NCI-H1105 treated with DMSO at 0.1 percent for 48 hours (cell line): ENCODE measurements around the gene C9orf50.
A peak's percentile ranks its signal among the peaks of the same experiment; 100 is the strongest.

Experiments used
- DNase-seq: peaks from one replicate; lab custom pipeline; 2025; lab: John Stamatoyannopoulos, UW

C9orf50 gene

DNA sequence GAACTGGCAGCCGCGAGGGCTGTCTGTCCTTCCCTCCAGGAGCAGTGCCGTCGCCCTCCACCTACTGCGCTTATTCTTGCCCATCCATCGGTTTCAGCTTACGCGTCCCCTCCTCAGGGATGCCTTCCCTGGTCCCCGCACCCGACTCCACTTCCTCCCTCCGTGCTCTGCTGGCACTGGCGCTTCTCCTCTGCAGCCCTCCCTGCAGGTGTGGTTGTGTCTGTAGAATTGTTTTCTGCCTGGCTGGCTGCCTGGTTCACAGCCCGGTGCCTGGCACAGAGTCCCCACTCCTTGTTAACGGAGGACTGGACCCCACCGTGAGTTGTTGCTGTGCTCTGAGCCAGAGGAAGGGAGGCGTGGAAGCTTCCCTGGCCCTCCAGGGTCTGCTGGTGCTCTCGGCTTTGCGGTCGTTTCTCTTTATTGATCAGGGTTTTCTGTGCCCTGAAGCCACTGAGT lies 10.8 kb upstream of the C9orf50 start:
- no peak for DNase-seq

DNA sequence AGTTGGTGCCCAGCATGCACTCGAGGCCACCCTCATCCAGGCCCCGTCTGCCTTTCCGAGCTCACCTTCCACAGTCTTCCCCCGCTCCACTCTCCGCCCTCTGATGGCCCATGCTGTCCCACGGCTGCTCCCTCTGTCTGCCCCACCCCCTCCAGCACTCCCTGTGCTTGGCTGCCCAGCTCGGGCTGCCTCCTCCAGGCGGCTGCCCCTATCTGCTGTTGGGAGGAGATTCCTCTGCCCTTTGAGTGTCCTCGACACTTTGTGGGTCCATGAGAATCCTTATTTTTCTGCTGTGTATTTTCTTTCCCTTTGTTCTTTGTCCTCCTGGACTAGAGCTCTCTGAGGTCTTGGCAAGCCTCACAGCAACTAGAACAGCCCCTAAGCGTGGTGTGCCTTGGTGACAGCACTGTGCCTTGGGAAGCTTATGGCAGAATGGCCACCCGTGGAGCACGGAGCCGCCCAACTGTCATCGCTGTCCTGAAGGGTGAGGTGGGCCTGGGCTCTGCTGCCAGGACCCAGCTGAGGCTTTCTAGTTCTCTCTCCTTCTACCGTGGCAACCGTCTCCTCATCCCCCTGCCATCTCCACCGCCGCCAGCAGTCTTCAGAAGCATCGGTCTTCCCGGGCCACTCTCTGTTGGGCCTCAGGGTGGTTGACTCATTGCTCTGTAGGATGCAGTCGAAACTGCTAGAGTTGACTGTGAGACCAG lies 10.2 kb upstream of the C9orf50 start:
- no peak for DNase-seq

DNA sequence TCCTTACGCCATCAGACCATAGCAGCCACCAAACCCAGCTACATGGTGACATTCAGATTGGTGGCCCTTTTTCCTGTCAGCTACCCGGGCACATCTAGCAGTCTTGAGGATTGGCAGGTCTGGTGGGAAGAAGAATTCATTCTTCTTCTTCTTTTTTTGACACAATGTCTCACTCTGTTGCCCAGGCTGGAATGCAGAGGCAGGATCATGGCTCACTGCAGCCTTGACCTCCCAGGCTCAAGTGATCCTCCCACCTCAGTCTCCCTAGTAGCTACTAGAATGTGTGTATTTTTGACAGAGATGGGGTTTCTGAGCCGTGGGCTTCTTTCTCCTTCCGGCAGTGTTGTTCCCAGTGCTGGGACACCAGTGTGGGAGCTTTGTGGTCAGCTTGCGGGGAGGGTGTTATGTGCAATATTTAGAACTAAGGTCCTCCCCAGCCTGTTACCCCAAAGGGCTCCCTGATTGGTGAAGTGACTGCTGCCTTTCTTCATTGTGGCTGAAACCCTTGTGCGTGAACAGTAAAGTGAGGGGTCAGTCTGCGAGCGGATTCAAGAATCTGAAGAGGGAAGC lies 8.4 kb upstream of the C9orf50 start:
- DNase-seq: no peak

DNA sequence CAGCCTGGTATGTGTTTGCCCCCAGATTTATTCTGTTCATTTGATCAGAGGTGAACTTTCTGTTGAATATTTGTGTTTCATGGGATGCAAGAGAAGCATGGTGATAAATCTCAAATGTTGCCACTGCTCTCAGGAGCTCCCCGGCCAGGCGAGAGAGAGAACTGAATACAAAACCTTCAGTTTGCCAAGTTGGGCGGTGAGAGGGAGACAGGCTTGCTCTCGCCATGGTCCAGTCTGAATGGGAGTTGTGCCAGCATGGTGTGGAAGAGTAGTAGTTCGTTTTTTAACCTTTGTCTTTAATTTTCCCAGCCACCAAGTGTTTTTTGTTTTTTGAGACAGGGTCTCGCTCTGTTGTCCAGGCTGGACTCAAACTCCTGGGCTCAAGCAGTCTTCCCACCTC lies 7.8 kb upstream of the C9orf50 start:
- no peak for DNase-seq

DNA sequence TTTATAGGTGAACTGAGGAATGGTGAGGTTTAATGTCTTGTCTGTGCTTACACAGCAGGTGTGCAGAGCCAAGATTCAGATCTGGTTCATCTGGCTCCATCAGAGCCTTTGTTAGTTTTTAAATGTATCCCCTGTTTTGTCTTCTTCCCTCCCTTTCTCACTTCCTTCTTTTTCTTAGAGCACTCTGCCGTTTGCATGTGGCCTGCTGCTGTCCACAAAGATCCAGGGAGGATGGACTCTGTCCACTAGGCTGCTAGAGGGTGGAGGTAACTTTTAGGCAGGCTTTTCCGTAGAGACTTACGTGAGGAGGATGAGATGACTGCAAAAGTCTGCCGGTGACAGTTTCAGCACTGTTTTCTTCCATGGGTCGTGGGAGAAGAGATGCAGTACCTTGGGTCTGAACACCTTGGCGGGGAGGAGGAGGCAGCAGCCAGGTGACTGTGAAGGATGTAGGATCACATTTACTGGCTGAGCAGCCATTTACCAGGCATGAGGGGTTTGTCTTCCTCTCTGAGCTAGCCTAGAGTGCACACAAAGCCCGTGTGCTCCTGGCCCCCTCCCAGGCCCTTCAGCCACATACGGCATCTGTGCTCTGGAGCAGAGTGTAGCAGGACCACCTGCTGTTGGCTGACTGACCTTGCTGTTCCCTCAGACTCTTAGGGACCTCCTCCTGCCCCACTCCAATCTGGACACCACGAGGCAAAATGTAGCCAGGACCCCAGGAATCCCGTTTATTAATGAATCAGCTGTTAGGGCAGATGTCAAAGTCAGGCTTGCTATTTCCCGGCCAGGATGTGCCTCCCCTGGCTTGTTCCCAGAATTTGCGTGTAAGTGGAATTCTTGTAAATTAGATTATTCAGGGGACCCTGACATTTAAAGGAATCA lies 6.9 kb upstream of the C9orf50 start:
- no peak for DNase-seq

DNA sequence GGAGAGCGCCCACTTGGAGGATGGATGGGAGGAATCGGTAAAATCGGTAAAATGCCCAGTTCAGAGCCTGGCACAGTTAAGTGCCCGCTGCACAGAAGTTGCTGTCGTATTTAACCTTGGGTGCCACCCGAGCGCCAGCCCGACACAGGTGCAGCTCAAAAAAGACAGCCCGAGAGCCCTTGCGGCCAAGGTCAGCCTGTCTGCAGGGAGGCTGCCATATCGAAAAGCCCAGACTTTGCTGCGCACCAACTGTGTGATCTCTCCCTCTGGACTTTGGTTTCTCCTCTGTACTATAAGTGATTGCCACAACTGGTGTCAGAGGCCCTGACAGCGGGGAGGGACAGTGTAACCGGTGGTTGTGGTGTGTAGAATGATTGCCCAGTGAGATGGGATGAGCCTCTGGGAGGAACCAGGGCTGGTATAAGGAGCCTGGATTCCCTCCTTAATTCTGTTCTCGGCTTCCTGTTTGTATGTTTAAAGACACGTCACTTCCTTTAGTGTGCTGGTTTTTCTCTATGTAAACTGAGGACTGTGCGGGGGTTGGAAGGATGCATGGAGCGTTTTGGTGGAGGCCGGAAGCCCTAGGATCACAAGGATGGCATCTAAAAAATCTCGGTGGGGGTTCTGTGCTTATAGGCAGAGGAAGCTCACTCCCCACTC lies 5.9 kb upstream of the C9orf50 start:
- DNase-seq: no peak

DNA sequence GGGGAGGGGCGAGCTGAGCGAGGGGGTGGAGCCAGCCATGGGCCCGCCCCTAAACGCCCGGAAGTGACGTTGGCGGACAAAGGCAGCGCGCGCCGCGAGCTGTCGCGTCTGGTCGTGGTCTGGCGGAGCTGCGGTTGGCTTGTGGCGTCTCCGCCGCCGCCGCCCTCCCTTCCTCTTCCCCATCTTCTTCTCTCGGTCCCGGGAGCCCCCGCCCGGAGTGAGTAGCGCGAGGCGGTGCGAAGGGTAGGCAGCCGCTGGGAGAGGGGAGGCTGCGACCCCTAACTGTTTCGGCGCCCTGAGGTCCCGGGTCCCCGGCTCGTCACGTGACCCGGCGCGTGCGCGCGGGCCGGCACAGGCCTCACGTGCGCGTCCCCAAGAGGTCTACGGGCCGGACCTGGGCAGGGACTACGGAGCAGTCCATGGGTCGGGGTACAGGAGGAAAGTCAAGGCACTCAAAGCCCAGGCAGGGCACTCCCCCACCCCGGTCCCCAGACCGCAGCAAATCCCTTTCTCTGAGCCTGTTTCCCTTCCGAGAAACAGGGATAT lies 5.3 kb upstream of the C9orf50 start, which contains the start of gene NTMT1:
Gene NTMT1 (plus strand): TSS at position 85 of the 546 bp plus-strand sequence. CDS start 6,541 bp downstream, outside the sequence.
- DNase-seq: peak; percentile 71

DNA sequence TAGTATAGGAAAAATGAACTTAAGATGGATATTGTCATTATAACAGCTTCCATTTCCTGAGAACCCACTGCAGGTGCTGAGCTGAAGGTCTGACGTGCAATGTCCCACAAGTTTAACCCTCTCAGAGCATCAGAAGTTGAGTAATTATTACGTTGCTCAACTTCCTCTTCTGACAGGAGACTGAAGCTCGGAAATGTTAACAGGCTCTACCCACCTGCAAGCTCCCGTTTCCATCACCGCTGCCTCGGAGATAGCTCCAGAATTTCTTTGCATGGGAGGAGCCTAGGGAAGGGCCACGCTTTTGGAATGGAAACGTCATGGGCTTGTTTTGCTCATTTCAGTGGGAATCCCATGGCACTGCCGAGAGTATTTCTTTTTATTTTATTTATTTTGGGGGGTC lies 4.0 kb upstream of the C9orf50 start:
- no peak for DNase-seq

DNA sequence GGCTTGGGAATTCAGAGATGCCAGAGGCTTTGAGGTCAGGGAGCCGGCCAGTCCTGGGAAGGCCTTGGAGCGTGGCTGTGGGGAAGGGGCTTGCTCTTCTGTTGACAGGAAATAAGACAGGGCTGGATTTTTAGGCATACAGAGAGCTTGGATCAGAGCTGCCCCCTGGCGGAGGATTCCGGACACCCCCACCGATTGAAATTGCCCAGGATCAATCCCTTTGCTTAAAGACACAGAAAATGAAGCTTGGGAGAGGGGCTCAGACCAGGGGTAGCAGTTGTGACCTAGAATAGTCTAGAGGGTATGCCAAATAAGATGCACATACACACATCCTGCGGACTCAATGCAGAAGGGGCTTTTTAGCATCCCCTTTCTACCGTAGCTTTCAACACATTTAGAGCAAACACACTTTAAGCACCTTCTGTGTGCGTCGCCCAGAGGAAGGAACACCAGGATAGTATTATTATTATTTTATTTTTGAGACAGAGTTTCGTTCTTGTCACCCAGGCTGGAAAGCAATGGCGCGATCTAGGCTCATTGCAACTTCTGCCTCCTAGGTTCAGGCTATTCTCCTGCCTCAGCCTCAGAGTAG lies 3.4 kb upstream of the C9orf50 start:
- DNase-seq: no peak

DNA sequence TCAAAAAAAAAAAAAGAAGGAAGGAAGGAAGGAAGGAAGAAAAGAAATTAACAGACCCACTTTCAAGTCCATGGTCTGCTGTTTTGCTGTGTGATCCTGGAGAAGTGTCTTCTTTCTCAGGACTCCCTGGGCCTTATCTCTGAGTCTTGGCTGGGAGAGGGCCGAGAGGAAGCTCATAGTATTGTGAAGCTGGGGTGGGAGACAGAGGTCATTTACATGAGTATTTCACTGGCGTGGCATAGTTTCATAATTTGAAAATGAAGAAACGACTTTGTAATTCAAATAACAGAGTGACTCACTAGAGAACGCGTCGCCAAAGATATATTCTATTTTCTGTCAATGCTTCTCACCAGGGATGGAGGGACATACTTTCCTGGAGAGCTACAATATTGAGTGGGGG lies 2.4 kb upstream of the C9orf50 start:
- DNase-seq: no peak

DNA sequence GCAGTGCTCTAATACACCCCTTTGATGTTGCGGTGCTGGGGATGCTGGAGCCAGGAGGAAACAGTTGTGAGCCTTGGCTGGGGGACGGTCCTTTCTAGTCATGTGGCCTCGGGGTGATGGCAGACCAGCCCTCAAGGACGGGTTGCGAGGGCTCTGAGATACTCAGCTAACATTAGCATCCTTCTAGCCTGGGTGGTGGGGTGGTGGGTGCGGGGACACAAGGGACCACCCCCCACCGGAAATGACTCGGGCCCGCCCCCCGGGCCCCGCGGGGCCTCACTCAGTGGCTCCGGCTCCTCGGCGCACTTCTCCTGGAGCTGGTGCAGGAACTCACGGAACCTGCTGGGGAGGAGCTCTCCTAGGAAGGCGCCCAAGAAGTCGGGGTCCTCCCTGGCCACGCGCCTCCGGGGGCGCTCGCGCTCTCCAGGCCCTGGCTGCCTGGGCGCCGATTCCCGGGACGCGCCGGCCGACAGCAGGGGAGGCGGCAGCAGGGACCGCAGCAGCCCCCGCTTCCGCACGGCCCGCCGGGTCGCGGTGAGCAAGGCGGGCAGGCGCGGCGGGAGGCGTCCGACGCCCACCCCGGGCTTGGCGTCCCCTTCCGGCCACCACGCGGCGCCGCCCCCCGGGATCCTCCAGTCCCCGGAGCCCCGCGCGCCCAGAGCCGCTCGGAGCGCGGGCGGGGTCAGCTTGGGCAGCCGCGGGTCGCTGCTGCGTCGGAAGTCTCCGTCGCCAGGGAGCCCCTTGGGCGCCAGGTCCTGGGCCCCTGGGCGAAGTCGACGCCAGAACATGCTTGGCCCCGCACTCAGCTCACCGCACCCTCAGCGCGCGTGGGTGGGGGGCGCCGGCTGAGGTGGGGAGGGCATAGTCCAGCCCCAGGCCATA lies 873 bp downstream of the C9orf50 start:
- peak; percentile 24 for DNase-seq

DNA sequence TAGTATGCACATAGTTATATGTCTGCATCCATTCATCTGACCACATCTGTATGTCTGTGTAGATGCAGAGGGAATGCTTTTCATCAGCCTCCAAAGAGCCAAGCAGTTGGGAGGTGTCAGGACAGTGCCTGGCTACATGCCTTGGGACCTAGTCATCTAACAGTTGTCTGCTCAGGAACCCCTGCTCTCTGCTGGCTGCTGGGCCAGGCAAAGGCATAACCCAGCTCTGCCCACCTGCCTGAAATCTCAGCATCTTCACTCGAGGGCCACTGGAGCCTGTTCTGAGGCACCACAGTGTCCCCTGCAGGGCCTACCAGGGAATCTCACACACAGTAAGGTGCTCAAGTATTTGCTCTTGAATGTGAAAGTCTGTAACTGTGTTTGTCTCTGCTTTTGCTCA lies 3.7 kb downstream of the C9orf50 start:
- DNase-seq: no peak

DNA sequence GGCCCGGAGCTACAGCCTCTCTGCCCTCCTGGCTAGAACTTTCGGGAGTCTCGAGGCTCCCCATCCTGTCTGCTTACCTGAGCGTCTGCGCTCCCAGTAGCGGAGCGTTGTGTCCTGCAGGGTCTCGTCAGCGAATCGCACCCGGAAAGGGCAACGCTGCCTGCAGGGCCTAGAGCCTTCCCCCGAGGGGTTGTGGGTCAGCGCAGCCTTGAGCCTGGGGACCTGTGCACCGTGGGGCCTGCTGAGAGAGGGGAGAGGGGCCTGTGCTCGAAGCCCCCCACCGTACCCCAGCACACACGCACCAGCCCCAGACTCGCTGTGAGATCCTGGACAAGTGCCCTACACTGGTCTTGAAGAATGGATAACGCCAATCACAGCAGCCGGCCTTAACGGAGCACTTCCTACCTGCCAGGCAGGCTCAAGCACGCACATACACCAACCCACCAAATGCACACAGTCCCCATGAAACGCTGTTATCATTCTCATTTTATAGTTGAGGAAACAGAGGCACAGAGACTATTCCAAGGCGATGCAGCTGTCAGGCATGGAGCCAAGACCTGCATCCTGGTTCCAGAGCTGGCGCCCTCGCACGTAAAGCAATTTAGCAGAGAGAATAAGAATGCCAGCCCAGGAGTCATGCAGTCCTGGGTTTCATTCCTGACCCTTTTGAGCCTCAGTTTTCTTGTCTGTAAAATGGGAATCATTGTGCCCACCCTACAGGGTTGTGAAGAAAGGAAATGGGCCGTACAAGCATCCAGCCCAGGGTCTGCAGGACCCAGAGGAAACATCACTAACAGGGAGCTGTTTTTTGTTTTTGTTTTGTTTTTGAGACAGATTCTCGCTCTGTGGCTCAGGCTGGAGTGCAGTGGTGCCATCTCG lies 5.3 kb downstream of the C9orf50 start:
- DNase-seq: no peak

DNA sequence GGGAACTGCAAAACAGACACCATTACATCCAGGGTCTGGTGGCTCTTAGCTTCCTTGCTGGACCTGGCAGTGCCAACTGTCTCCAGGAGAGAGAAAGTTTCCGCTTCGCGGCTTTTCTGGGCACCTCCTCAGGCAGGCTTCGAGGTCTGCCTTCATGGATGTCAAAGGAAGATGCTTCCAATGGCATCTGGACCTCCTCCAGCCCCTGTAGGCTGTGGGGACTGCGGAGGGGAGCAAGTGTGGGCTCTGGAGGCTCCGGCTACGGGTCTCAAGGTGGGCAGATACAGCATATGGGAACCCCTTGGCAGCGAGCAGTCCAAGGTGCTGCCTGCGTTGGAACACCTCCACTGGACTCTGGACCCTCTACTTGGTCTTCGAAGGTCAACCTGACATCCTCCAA lies 6.0 kb downstream of the C9orf50 start:
- no peak for DNase-seq

DNA sequence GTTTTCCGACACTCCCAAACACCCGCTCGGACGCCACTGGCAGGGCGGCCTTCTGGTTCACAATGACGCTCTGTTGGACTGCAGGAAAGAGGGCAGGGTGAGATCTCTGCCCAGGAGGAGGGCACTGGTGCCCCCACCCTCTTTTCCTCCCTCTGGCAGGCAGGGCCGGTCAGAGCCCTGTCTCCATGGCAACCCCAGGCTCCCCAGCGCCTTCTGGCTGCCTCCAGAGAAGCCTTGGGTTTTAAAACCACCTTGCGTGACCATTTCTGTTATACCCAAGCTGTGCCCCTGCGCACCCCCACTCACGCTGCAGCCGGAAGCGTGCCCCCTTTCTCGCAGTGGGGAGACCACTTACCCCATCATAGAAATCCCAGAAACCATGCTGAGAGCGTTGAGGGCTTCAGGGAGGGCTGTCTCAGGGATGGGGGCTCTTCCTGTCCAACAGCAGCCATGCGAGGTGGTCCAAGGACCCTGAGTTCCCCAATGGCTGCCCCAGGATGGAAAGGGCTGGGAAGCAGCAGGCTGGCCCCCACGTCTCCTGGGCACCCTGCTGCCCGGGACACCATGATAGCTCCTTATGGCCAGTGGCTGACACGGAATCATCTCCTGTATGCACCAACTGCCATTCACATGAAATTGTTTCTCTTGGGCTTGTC lies 7.3 kb downstream of the C9orf50 start:
- no peak for DNase-seq

DNA sequence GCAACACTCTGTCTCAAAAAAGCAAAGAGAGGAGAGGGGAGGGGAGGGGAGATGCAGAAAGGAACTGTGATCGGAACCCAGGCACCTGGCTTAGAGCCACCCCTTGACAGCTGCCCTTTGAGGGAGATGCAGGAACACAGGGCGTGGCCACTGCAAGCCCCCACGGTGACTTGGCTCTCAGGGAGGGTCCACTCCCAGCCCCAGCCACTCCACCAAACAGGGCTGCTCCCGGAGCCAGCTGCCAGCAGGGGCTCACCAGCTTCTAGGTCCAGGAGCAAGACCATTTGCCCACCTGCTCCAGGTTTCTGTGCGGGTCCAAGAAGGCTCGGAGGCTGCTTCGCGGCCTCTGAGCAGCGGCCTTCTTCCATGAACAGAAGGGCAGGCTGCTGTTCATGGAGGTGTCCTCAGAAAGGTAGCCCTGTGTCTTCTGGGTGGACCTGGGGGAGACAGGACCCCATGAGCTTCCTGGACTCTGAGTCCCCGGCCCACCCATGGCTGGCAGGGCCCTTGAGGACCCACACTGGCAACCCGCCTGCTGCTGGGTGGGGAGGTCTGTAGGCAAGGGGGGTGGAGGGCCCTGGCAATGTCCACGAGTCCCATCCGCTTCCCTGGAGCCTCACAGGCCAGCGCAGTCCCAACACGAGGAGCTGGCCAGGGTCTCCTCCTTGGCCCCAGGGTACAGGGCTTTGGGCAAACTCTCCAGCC lies 7.9 kb downstream of the C9orf50 start:
- DNase-seq: no peak

DNA sequence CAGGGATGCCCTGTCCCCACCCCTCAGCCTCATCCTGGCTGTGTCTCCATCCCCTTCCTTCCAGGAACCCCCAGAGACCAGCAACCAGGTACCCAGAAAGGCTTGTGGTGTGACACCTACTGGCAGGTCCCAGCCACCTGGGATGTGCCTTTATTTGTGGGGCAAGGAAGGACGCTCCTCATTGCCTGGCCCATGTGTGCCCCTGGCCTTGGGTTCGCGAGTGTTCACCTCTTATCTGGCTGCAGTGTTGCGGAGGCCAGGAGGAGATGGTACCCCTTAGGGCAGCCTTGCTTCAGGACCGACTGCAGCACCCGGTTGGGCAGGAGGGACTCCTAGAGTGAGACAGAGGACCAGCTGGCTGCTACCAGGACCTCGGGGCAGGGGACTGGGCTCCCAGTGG lies 8.8 kb downstream of the C9orf50 start:
- no peak for DNase-seq

DNA sequence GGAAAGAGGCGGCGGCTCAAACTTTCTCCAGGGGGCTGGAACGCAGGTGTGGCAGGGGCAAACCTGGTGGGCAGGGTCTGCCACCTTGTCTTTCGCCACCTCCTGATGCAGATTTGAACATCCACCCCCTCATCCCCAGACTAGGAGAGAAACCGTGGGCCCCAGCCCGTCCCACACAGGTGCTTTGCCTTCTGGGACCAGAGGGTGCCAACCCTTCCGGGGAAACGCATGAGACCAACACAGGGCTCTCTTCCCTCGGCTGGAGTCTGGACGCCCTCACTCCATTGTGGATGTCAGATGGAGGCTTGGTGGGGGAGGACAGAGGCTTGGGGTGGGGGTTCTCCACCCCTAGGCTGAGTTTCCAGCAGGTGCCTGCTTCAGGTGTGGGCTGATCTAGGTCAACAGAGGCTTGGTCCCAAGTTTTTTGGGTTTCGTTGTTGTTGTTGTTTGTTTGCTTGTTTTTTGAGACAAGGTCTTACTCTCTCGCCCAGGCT lies 9.5 kb downstream of the C9orf50 start:
- no peak for DNase-seq
